ENCODE data around the gene PHETA1. TPM values are rescaled to one million over a fixed set of nuclear protein-coding genes. Genes with fewer than 3 reads are reported as not detected.

The PHETA1 gene
- total and polyA plus RNA-seq, 8 donors = 7.2 to 20.5 (median 10.4) TPM

- no peak for ATAC-seq
- H3K9me3 ChIP-seq = peaks cover 0 to 14% of the 10 kb centered on the region in 2 donors
- H3K4me1 ChIP-seq = no peaks in the 10 kb centered on the region
Observed at GRCh38 chr12:111353026-111353425, 15.9 kb downstream of the PHETA1 start.

GRCh38 chr12:111352296-111352993 lies 16.4 kb downstream of the PHETA1 start:
- no peak for DNase-seq

More at GRCh38 chr12:111353026-111353425, 15.9 kb downstream of the PHETA1 start:
- intact Hi-C loops (cut with DNase I) = no loop called here
- no peaks in the 10 kb centered on the region for H3K27me3 ChIP-seq
- no peaks in the 10 kb centered on the region for H3K36me3 ChIP-seq
- no peak for DNase-seq
- no peak overlapping the region for H3K4me3 ChIP-seq
- no peak overlapping the region for H3K27ac ChIP-seq
- no peak for TF ChIP-seq CTCF (IDR thresholded peaks at IDR 0.05)

GRCh38 chr12:111351026-111351425 lies 17.9 kb downstream of the PHETA1 start:
- Histone ChIP-seq H3K9me3 (peaks cover 0 to 22% of the 10 kb centered on the region in 2 donors), H3K4me1 (no peaks in the 10 kb centered on the region), H3K36me3 (no peaks in the 10 kb centered on the region), H3K4me3 (no peak overlapping the region), H3K27me3 (no peaks in the 10 kb centered on the region), H3K27ac (no peak overlapping the region)
- DNase-seq (no peak), ATAC-seq (no peak)
- no peak for TF ChIP-seq CTCF (IDR thresholded peaks at IDR 0.05)
- intact Hi-C loops (cut with DNase I) = no loop called here

More at GRCh38 chr12:111352296-111352993, 16.4 kb downstream of the PHETA1 start:
- no peak for TF ChIP-seq CTCF (IDR thresholded peaks at IDR 0.05)
- ATAC-seq = no peak
- peaks cover 0 to 20% of the 10 kb centered on the region in 2 donors for H3K9me3 ChIP-seq
- no peaks in the 10 kb centered on the region for H3K4me1 ChIP-seq
- intact Hi-C loops (cut with DNase I) = no loop called here
- H3K27me3 ChIP-seq = no peaks in the 10 kb centered on the region
- no peak overlapping the region for H3K27ac ChIP-seq
- H3K36me3 ChIP-seq = no peaks in the 10 kb centered on the region
- H3K4me3 ChIP-seq = no peak overlapping the region

GRCh38 chr12:111349748-111350520 lies 19.0 kb downstream of the PHETA1 start:
- intact Hi-C loops (cut with DNase I) = no loop called here
- Histone ChIP-seq H3K4me3 (no peak overlapping the region), H3K4me1 (no peaks in the 10 kb centered on the region), H3K27ac (no peak overlapping the region), H3K27me3 (no peaks in the 10 kb centered on the region), H3K36me3 (no peaks in the 10 kb centered on the region), H3K9me3 (peaks cover 0 to 22% of the 10 kb centered on the region in 2 donors)
- ATAC-seq (no peak), DNase-seq (no peak)
- TF ChIP-seq CTCF (IDR thresholded peaks at IDR 0.05) = no peak

- DNase-seq = no peak
- Histone ChIP-seq H3K36me3 (no peaks in the 10 kb centered on the region), H3K4me1 (no peaks in the 10 kb centered on the region), H3K4me3 (no peak overlapping the region), H3K9me3 (peaks cover 0 to 22% of the 10 kb centered on the region in 2 donors), H3K27ac (no peak overlapping the region), H3K27me3 (no peaks in the 10 kb centered on the region)
- TF ChIP-seq CTCF (IDR thresholded peaks at IDR 0.05) = no peak
- ATAC-seq = no peak
- intact Hi-C loops (cut with DNase I) = no loop called here
Observed at GRCh38 chr12:111349101-111349747, 19.7 kb downstream of the PHETA1 start.

All from left lung (tissue), 10 donors.